GM04503 (cell line): ENCODE data around the gene LMBR1.

Experiments
- DNase-seq: peaks from one replicate; pipeline ENCODE4 v3.0.0-alpha.2; 2012; ENCODE audit warnings: low read depth

The LMBR1 gene

GRCh38 chr7:156793334-156793733 is 99.6 kb downstream of the LMBR1 start:
- DNase-seq, result no peak

DNA sequence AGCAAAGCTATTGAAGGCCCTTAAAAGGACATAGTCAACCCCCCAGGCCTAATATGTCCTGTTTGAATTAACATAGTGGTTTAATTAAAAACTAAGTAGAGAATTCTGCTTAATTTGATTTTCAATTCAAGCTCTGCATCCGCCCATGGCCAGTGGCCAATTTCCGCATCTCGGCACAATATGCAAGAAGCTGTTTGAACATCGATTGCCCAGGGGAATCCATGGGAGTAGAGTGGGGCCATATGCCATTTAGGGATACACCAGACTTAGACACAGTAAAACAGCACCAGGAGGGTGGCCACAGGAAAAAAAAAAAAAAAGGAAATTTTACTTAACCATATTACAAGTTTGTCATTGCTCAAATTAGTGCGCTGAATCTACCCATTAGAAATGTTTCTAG is 100.4 kb downstream of the LMBR1 start:
- no peak for DNase-seq

- DNase-seq, result no peak
Measured at GRCh38 chr7:156791241-156791640, 101.7 kb downstream of the LMBR1 start.

- no peak for DNase-seq
Measured at GRCh38 chr7:156790264-156790663, 102.7 kb downstream of the LMBR1 start.

GRCh38 chr7:156785998-156786543 is 106.9 kb downstream of the LMBR1 start:
- DNase-seq, result no peak

GRCh38 chr7:156783864-156784263 is 109.1 kb downstream of the LMBR1 start:
- DNase-seq, result no peak

- no peak for DNase-seq
Measured at GRCh38 chr7:156781972-156782371, 111.0 kb downstream of the LMBR1 start.

DNA sequence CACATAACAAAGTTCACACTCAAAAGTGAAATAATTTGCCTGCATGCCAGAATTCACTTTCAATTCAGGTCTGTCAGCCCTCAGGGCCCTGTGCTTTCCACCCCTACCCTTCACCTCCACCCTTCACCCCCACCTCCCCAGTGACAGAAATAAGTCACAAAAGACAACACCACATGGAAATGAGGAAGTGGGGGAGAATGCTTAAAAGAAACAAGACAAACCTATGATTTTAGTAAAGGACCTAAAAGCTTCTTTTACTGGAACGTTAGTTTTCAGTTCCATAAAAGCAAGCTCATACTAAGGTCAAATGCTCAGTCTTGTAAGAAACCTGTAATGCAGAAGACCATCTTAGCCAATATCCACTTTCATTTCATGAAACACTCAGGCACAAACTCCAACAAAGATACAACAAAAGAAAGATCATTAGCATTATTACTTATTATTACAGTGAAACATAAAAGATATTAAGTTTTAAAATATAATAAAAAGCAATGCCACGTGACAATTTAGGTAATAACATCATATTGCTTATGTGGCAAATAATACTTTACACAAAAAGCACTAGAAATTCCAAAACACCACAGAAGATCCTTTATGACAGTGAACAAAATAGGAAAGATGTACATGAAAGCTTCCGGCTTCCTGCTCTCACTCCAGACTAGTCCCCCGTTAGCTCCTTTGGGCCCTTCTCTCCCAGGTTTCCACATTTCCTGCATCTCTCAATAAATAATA is 112.1 kb downstream of the LMBR1 start:
- no peak for DNase-seq

GRCh38 chr7:156778668-156779067 is 114.3 kb downstream of the LMBR1 start:
- DNase-seq, result peak; percentile 8

GRCh38 chr7:156778201-156778600 is 114.8 kb downstream of the LMBR1 start:
- no peak for DNase-seq

DNA sequence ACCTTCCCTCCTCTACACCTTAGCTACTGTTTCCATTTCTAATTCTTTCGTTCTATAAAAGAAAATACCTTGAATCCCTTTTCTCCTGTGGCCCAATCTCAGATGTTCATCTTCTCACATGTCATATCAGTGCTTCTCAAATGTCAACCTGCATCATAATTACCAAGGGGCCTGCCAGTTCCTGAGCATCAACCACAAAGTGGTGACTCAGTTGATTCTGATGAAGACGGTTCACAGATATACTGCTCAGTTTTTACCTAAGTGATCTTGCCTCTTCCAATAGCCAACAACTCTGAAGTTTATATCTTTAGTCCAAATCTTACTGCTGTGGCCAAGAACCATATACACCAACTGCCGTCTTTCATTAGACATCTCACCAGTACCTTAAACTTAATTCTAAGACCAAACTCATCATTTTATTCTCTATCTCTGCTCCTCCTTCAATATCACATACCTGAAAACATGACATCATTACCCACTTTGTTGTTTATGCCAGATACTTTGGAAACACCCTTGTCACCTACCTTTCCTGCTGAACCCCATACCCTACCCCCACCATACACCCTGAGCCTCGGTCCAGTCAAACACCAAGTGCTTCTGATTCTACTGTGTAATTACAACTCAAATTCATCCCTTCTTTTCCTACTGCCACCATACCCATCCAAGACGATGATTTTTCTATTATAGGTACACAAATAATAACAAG is 115.5 kb downstream of the LMBR1 start:
- DNase-seq, result no peak

- no peak for DNase-seq
Measured at GRCh38 chr7:156776527-156776926, 116.5 kb downstream of the LMBR1 start.

DNA sequence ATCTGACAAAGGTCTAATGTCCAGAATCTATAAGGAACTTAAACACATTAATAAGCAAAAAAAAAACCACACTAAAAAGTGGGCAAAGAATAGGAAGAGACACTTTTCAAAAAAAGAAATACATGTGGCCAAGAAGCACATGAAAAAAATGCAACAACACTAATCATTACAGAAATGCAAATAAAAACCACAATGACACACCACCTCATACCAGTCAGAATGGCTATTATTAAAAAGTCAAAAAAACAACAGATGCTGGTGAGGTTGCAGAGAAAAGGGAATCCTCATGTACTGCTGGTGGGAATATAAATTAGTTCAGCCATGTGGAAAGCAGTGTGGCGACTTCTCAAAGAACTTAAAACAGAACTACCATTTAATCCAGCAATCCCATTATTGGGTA is 119.0 kb downstream of the LMBR1 start:
- DNase-seq, result peak; percentile 30

- DNase-seq, result no peak
Measured at GRCh38 chr7:156772725-156773124, 120.3 kb downstream of the LMBR1 start.

- DNase-seq, result no peak
Measured at GRCh38 chr7:156768698-156769472, 124.1 kb downstream of the LMBR1 start.

DNA sequence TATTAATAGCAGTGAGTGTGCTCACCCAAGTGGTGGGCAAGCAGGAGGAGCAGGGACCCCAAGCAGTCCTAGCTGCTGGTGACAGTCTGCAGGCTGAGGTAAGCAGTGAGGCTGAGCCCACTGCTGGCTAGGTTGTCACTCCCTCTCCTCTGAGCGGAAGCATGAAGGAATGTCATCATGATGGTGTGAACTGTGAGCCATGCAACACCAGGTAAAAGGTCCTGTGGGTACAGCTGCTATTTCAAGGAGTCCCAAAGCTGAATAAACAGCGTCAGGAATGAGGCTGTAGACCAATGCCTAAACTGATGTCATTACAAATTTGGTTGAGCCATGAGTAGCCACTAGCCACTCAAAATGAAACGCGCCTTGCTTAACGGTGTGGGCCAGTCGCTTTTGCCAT is 126.3 kb downstream of the LMBR1 start:
- DNase-seq, result no peak

GRCh38 chr7:156765901-156766656 is 126.9 kb downstream of the LMBR1 start:
- DNase-seq, result no peak

DNA sequence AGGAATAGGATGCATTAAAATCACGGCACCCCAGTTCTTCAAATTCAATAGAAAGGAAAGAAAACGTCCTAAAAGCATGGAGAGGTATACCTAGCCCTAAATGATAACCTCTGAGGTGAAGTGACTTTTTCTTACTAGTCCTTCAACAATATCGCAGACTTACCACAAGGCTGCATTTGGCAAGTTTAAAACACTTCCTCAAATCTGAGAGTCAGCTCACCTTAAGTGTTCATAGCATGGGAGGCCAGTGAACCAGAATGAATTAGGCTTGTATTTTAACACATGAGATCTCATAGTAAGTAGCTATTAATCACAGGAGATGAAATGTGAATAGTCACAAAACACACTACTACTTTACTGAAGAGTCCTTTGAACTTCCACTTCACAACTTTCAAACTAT is 128.2 kb downstream of the LMBR1 start:
- no peak for DNase-seq

DNA sequence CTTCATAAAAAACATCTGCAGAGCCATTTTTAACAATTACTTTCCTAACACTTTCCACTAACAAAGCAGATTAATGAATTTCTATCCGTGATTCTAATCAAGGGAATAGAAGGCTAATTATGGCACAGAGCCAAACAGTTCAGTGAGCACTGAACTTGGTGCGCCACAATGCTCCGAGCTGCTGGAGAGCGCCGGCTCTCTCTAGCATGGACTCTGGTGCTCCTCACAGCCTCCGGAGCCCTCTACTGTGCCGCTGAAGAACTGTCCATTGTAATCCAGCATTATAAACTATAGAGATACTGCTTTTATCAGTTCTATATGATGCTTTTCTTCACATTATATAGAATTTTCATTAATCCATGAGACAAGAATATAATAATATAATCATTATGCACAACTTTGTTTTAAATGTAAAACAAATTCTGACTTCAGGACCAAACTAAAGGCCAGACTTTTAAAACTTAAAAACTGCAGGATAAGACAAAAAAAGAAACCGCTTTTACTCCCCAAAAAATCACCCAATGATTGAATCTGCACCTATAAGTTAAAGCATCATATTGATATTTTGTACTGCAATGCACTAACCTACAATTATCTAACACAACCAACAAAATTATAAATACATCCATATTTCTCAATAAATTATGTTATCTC is 128.8 kb downstream of the LMBR1 start:
- peak; percentile 16 for DNase-seq

DNA sequence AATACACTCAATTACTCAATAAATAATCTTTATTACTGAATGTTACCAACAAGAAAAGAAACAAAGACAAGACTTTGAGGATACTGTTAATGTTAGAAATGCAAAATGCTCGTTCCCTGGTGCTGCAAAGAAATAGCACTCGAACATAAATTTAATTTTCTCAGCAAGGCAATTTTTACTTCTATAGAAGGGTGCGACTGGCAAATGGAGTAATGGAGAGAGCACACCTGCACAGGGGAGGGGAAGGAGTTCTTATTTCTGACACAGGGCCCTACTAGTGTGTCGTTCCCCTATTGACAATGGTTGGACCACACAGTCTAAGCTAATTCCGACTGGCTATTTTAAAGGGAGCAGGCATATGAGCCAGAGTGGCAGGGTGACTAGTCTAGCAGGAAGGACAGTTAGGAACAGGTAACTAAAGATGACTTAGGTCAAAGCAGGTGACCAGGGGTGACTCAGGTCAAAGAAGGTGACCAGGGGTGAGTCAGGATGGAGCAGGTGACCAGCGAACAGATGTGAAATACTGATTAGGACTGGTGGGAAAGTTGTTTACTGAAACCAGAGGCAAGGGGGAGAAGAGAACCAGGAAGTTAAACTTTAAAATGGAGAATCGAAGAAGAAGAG is 133.3 kb downstream of the LMBR1 start:
- DNase-seq, result no peak

- no peak for DNase-seq
Measured at GRCh38 chr7:156759143-156759542, 133.8 kb downstream of the LMBR1 start.
